ENCODE results near the gene MRTFB.

GRCh38 chr16:14292051-14292825, 221.1 kb downstream of the MRTFB start:
- TF ChIP-seq CSRNP3 (CRISPR knock-in tag; IDR thresholded peaks at IDR 0.05) (no peak), SNAI2 (CRISPR knock-in tag; IDR thresholded peaks at IDR 0.05) (no peak), ARNTL (CRISPR knock-in tag; IDR thresholded peaks at IDR 0.05; ENCODE audit: borderline replicate concordance, low read depth) (no peak), BACH2 (CRISPR knock-in tag; IDR thresholded peaks at IDR 0.05; ENCODE audit: borderline replicate concordance) (no peak), CREB5 (CRISPR knock-in tag; IDR thresholded peaks at IDR 0.05; ENCODE audit: low read depth) (no peak), PATZ1 (CRISPR knock-in tag; IDR thresholded peaks at IDR 0.05; ENCODE audit: borderline replicate concordance) (no peak), ZNF70 (CRISPR knock-in tag; IDR thresholded peaks at IDR 0.05) (no peak), ZFP3 (CRISPR knock-in tag; IDR thresholded peaks at IDR 0.05) (no peak), PPARA (CRISPR knock-in tag; IDR thresholded peaks at IDR 0.05; ENCODE audit: borderline replicate concordance) (no peak), POU6F1 (CRISPR knock-in tag; IDR thresholded peaks at IDR 0.05; ENCODE audit: borderline replicate concordance, low read depth) (no peak), TCF4 (CRISPR knock-in tag; IDR thresholded peaks at IDR 0.05; ENCODE audit: borderline replicate concordance) (no peak)
